ENCODE data around the gene GALNT15. TPM values are rescaled to one million over a fixed set of nuclear protein-coding genes. Genes with fewer than 3 reads are reported as not detected.

GALNT15 gene
- polyA plus RNA-seq, 5 donors: 0.58 to 2.0 (median 1.5) TPM

GRCh38 chr3:16252243-16252978, 77.9 kb downstream of the GALNT15 start:
- no peak for DNase-seq

GRCh38 chr3:16252988-16253387, 78.5 kb downstream of the GALNT15 start:
- DNase-seq: no peak

DNA sequence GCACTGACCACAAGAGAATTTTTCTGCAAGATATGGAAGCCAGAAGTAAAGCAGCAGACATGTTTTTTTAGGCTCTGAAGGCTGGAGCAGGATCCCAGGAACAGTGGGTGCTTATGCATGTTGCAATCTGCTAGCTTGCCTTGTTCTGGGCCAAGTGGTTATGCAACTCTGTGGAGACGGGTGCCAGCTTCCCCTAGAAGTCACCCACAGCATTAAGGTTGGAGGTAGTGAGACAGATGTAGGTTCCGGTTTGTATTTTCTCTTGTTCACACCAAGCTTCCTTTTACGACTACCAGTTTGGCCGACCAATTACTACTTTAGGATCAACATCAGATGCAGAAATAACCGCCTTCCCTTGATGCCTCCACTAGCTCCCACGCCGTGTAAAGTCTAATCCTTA, 79.1 kb downstream of the GALNT15 start:
- DNase-seq: no peak

DNA sequence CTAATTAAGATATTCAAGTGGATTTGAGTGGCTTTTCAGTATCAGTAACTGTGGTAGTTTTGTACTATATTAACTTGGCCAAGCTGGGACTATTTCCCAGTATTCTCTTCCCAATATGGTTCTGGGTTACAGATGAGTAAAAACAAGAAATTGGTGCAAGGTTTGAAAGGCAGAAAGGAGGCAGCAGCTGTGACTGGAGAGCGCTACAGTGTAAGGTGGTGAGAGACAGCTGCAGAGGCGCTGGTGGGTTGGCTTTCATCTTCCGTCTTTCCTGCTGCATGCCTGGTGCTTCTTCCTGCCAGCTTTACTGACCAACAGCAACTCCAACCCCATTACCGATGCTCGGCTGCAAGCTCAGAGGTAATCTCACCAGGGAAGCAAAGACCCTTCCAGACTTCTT, 80.4 kb downstream of the GALNT15 start:
- no peak for DNase-seq

GRCh38 chr3:16255326-16255725, 80.8 kb downstream of the GALNT15 start:
- no peak for DNase-seq

DNA sequence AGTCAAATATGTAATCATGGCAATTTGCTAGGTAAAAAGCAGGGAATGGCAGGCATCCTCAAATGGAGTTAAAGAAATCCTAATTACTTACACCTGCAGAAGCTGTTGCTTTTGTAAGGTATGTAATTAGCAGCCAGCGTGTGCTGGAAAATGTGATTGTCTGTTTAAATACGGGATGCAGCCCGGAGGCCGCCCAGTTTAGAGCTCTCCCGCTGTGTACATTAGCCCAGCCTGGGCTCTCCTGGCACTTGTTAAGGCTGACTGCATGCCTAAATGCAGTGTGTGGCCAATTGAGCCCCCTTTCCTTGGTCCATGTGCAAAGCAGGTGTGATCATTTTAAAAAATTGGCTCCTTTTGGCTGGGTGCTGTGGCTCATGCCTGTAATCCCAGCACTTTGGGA, 81.2 kb downstream of the GALNT15 start:
- no peak for DNase-seq

DNA sequence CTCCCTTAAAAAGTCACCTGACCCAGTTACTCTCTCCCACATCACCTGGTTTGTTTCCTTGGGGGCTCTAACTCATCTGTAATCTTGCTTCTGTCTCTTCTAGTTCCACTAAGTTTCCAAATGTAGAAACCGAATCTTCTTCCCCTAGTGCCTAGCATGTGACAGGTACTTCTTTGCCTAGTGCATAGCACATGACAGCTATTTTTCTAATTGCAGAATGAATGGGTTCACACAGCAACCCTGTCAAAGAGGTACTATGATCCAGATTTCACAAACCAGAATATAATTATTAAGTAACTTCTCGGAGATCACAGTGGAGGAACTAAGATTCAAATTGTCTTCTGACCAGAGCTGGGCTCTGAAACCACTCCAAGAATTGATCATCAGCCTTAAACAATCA, 82.8 kb downstream of the GALNT15 start:
- no peak for DNase-seq

- no peak for DNase-seq
These were observed 83.7 kb downstream of the GALNT15 start for GRCh38 chr3:16258177-16258576.

DNA sequence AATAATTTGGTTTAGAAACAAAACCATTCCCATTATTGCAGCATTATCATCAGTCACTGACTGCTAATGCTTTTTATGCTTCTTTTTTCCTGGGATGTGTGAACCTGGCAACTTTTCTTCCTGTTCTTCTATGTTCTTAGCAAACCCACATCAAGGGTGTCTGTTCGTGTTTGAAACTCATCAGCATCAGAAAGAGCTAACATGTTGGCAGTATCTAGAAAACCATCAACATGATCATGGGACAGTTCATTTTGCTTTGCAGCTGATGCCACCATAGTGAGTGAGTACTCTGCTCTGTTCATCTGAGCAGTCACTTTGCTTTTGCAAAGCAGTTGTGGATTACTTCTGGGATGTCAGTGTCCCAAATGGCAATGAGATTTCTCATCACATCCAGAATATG, 84.4 kb downstream of the GALNT15 start:
- DNase-seq: no peak

DNA sequence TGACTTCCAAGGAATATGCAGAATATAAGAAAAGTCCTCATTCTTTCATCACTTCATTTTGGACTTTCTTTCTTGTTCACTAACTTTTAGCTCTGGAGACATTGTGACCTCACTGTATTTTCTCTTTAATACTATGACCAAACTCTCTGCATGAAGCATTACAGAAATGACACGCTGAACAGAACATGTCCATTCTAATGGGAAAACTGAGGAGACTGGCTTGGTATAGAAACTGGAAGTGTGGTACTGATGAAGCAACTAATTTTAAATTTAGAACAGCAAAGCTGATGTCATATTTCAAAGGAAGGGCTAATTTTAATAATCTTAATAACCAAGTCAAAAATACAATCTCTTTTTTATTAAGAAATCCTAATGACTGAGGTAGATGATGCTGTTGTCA, 85.6 kb downstream of the GALNT15 start:
- no peak for DNase-seq

DNA sequence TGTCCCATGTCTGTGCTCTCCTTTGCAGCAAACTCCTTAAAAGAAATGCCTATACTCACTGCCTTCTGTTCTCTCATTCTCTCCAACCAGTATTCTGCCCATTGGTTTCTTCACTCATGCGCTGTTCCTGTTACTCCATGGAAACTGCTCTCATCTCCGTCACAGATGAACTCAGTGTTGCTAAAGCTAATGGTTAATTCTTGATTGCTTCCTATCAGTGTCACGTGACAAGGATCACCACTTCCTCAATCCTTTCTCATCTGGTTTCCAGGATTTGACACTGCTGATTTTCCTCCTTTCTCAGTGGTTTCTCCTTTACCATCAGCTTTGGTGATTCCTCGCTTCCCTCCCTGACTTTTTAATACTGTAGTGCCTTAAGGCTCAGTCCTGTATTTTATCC, 87.7 kb downstream of the GALNT15 start:
- no peak for DNase-seq

- no peak for DNase-seq
These were observed 89.8 kb downstream of the GALNT15 start for GRCh38 chr3:16264174-16264707.

- DNase-seq: peak; percentile 99 to 100
These were observed 90.4 kb downstream of the GALNT15 start, which contains the start of the genes DPH3 and OXNAD1 for GRCh38 chr3:16264708-16265454. Gene DPH3 (minus strand): TSS chr3:16264943. CDS start chr3:16264876, 67 bp downstream. Gene OXNAD1 (plus strand): TSS chr3:16265212. CDS start chr3:16270953, 5,741 bp downstream.

GRCh38 chr3:16265455-16265786, 90.9 kb downstream of the GALNT15 start:
- no peak for DNase-seq

DNA sequence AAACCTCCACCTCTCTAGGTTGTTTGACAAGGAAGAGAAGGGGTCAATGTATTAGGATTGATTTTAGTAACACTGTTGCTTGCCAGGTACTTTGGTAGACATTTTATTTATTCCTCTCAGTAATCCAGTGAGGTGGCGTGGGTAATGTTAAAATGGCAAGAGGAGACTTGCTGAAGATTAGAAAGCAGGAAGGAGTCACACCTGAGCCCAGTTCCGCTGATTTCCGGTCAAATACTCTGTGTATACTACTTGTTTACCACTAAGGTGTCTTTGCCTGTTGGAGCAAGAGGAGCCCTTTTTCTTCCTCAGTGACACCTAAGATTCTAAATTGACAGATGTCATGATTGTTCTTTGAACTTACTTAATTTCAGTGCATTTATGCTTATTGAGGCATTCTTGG, 92.2 kb downstream of the GALNT15 start:
- DNase-seq: no peak

- no peak for DNase-seq
These were observed 96.4 kb downstream of the GALNT15 start for GRCh38 chr3:16270855-16271254.

GRCh38 chr3:16272588-16272987, 98.1 kb downstream of the GALNT15 start:
- DNase-seq: no peak

- DNase-seq: no peak
These were observed 99.4 kb downstream of the GALNT15 start for GRCh38 chr3:16273867-16274266.

- DNase-seq: no peak
These were observed 103.0 kb downstream of the GALNT15 start for GRCh38 chr3:16277471-16277870.

GRCh38 chr3:16279010-16279801, 104.7 kb downstream of the GALNT15 start:
- no peak for DNase-seq

DNA sequence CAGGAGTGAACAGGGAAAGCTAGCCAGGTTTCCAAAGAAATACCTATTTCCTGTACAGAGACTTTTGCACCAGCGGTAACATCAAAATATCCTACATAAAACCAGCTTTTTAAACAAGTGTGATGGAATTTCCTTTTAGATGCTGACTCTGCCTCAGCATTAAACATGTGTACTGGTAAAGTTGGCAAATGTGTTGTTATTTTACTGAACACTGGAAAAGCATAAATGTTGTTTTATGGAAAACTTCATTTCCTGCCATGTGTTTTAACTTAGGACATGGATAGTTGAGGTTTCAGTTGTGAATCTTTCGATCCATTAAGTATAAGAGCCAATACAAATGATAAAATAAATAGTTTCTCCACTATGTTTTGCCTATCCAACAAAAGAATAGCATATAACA, 106.2 kb downstream of the GALNT15 start:
- no peak for DNase-seq

All from right lung (tissue), 5 donors.